ENCODE data around the gene PLCB2.

The PLCB2 gene

DNA sequence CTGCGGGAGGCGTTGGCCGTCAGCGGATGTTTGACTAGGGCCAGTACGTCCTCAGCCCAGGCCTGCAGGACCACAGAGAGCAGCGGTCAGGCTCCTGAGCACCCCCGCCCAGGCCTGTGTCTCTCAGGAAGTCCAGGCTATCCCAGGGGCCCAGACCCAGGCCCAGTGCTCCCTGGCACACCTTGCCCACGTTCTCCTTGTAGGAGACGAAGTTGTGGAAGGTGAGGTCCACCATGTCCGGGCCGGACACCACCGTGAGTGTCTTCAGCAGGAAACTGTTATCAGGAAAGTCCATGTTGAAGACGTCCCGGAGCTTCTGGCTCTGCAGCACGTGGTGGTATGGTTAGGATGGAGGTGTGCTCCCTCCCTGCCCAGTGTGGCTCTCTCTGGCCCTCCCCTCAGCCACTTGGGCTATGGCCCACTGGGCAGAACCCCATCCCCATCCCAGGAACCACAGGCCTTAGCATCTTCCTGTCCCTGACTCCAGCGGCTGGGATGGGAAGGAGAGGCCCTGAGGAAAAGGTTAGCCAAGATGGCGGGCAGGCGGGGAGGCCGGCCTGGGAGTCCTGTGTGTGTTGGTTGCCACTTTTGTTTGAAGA lies 5.3 kb downstream of the PLCB2 start:
- no peak for DNase-seq (ENCODE audit: low read depth in 2 of 2)

GRCh38 chr15:40301467-40302179 lies 6.1 kb downstream of the PLCB2 start:
- DNase-seq (ENCODE audit: low read depth in 2 of 2) = no peak

DNA sequence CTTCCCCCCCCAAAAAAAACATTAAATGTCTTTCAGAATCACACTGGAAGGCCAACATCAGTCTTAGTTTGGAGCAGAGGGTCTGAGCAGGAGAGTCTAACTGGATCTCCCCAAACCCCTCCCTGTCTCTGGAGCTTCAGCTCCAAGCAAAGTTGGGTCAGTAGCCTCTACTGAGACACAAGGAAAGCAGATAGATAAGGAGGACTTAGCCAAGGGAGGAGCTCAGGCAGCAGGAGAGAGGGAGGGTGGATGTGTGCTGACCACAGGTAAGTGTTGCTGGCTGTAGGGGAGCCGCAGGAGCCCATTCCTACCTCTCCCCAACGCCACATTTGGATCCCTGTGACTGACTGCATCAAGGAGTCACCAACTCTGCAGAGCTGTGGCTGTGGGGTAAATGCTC lies 7.0 kb downstream of the PLCB2 start:
- DNase-seq (ENCODE audit: low read depth in 2 of 2) = no peak

- DNase-seq (ENCODE audit: low read depth in 2 of 2) = no peak
Observed at GRCh38 chr15:40300367-40300766, 7.4 kb downstream of the PLCB2 start.

GRCh38 chr15:40298216-40298935 lies 9.4 kb downstream of the PLCB2 start:
- no peak for DNase-seq (ENCODE audit: low read depth in 2 of 2)

- DNase-seq (ENCODE audit: low read depth in 2 of 2) = no peak
Observed at GRCh38 chr15:40297356-40297755, 10.4 kb downstream of the PLCB2 start.

DNA sequence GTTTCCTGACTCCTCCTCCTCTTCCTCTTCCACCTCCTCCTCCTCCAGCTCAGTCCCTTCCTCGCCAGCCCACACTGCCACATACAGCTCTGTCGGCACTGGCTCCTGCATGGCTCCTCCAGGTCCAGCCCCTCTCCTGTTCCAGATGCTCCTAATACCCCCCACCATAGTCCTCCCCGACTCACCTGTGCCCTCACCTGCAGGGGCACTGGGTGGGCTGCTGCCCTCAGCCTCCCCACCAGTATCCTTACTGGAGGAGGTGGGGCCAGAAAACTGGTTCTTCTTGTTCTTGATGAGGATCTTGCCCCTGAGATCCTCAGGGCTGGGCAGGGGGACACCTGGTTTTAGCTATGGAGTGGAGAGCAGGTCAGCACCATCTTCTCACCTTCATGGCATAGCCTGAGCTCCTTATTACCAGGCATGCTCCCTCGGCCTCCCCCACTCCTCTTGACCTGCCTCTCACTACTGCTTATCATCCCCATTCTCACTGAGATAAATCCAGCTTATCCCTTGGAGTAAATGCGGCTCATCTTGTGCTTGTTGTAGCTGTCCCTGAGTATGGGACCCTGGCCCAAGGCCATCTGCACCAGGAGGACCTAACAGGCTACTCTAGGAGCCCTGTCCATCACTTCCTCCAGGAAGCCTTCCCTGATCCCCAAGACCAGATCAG lies 11.0 kb downstream of the PLCB2 start:
- no peak for DNase-seq (ENCODE audit: low read depth in 2 of 2)

DNA sequence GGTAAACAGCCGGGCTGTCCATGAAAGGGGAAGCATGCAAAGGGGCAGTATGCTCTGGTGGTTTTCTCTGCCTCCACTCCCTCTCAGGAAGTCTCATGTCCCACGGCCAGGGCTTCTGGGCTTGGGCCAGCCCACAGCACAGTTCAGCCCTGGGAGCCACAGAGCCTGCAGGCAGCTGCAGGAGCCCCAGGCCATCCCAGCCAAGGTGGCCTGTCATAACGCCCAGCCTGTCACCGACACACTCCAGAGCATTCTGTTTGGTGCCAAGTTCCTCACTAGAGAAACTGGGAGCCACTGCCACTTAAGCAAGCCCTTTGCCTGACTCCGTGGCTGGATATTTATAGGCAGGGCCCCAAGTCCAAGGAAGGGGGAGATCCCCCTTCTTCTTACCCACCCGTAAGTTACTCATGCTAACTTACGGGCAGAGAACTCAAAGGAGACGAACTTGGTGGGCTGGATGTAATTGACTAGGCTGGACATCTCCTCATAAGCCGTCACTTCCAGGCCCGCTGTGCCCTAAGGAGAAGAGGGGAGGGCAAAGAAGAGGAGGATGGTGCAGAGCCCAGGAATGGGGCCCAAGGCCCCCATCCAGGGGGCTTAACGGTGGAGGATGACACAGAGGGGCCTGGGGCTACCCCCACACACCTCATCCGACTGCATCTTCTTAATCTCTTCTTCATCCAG lies 11.7 kb downstream of the PLCB2 start:
- no peak for DNase-seq (ENCODE audit: low read depth in 2 of 2)

DNA sequence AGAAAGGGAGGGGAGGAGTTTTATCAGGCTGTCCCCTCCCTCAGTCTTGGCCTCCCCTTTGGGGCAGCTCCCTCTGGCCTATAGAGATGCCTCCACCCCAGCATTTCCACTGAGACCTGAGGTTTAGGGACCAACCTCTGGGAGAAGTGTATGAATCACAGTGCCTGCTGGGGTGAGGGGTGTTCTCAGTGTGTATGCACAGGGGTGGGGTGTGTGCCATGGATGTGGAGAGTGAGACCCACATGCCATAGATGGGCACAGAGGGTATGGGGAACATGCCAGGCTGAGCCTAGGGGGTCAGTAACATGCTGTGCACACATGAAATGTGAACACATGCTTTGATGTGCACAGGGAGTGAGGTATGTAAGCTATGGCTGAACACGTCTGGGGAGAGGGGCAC lies 12.4 kb downstream of the PLCB2 start:
- DNase-seq (ENCODE audit: low read depth in 2 of 2) = no peak

DNA sequence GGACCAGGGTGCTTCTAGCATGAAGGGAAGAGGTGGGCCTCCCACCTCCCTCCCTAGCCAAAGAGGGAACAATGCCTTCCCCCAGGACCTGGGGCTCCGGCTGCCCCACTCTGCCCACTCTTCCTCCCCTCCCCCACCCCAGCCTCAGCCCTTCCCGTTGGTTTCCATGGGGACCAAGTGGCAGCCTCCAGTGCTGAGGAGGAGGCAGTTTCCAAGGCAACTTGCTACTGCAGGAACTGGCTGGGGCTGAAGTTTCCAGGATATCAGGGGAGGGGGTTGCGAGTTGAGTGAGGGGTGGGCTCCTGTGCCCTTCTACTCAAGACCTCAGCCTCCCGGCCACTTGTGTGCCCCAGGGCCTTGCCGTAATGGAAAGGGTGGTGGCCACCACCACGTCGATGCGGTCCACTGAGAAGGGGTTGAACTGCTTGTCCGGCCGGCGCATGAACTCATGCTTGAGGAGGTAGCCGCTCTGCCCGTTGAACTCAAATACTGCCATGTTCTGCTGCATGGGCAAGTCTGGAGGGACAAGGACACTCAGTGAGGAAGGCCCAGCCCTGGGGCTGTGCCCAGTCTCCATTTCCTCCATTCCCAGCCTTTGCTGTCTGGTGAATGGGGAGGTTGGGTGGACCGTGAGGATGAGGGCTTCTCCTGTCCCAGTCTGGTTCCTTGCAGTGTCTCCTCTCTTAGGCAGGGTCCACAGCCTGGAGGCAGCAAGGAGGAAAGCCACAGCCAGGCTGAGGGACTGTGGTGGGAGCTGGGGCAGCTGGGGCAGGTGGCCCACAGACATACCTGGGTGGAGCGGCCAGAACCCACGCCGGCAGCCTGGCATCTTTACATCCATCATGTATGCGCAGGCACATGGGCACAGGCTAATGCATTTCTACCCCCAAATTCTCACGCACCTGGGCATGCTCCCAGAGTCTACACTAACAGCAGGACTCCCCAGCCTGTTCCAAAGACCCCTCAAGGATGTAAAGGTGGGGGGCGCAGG lies 13.5 kb downstream of the PLCB2 start:
- no peak for DNase-seq (ENCODE audit: low read depth in 2 of 2)

DNA sequence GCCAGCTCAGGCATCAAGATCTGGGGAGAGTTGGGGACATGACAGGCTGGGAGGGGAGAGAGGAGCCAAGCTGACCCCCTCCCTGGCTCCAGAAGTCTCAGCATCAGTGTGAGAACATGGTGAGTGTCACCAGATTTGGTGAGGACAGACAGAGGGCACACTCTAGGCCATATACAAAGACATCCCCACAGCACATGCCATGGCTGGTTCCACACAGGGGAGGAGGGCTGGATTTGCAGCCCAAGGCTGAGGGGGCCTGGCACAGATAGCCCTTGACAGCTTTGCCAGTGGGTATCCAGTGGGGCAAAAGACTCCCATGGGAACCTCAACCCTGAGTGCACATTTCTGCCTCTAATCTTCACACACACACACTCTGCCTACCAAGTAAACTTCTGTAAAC lies 14.7 kb downstream of the PLCB2 start:
- no peak for DNase-seq (ENCODE audit: low read depth in 2 of 2)

DNA sequence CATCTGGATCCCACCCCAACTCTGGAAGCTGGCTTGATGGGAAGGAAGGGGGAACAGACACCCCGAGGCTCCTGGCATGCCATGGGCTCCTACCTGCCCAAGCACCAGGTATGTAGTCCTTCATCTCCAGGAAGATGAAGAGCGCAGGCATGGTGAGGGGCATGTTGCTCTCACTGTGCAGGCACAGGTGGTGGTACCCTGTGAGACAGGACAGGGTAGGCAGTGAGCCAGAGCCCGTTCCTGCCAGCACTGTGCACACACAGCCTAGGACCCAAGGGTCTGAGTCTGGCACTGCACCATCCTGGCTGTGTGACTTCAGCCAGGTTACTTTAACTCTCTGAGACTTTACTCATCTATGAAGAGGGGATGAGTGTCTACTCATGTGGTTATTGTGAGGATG lies 15.5 kb downstream of the PLCB2 start:
- DNase-seq (ENCODE audit: low read depth in 2 of 2) = no peak

- no peak for DNase-seq (ENCODE audit: low read depth in 2 of 2)
Observed at GRCh38 chr15:40290918-40291574, 16.7 kb downstream of the PLCB2 start.

DNA sequence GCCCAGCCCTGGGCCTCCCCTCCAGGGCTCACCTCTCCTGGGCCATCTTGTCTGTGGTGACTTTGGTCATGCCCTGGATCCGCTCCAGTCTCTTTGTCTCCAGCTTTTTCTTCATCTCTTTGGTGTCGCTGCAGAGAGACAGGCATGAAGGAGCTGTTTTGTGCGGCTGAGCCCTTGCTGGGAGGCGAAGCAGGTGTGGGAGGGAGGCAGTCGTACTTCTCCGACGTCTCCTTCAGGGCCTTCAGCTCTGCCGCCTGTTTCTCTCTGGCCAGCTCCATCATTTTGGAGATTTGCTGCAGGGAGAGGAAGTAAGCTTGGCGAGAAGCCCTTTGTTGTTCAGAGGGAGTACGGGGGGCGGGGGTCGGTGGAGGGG lies 17.2 kb downstream of the PLCB2 start:
- no peak for DNase-seq (ENCODE audit: low read depth in 2 of 2)

DNA sequence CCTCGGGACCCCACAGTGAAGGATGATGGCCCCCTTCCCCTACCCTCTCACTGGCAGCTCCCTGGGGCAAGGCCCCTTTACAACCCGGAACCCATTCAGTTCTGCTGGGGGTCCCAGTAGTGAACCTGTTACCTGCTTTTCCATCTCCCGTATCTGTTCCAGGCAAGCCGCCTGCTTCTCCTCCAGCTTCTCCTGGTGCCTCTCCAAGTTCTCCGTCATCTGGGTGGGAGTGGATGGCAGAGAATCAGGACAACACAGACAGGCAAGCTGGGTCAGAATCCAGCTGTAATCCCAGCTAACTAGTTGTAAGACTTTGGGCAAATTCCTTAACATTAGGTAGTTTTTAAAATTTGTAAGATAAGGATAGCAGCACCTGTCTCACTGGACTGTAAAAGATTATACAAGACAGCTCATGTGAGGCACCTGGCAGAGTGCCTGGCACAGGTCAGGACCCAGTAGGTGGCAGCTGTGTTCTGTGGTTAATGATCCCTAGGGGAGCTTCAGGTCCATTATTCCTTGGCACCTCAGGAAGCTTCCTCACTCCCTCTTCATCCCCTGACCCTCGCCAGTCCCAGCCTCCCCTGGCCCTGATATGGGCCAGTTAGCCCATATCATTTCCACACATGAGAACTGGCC lies 18.5 kb downstream of the PLCB2 start:
- no peak for DNase-seq (ENCODE audit: low read depth in 2 of 2)

DNA sequence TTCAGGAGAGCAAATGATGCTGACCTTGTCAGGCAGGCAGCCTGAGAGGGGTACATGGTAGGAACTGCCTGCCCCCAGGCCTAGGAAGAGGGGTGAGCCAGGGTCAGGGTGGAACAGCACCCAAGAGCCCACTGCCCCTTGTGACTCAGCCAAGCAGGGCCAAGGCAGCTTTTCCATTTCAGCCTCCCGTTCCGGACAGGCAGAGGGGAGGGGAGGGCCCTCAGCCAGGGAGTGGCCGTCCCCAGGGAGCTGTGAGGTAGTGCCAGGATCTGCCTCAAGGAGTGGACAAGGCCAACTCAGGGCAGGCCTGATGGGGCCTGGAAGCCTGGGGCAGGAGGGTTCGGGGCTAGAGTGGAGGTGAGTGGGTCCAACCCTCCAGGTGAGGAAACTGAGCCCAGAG lies 19.8 kb downstream of the PLCB2 start:
- DNase-seq (ENCODE audit: low read depth in 2 of 2) = no peak

- DNase-seq (ENCODE audit: low read depth in 2 of 2) = no peak
Observed at GRCh38 chr15:40287505-40287904, 20.2 kb downstream of the PLCB2 start.

GRCh38 chr15:40286794-40287193 lies 20.9 kb downstream of the PLCB2 start:
- DNase-seq (ENCODE audit: low read depth in 2 of 2) = no peak

DNA sequence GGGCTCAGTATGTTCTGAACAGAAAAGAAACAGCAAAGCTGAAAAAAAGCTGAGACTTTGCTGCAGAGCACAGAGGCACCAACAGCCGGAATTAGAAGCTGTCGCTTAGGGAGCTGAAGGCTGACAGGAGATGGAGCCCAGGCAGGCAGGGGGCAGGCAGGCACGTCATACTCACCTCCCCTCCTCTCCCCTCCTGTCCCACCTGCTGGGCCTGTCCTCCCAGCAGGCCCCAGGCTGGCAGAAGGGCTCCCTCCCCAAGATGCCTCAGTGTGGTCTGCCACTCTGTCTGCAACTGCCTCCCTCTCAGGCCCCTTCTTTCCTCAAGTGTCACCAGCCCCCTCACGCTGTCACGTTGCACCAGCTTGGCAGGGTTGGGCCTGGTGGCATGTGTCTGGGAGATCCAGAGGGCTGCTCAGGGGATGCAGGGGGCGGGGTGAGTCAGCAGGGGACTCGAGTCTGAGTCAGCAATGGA lies 21.6 kb downstream of the PLCB2 start:
- no peak for DNase-seq (ENCODE audit: low read depth in 2 of 2)

DNA sequence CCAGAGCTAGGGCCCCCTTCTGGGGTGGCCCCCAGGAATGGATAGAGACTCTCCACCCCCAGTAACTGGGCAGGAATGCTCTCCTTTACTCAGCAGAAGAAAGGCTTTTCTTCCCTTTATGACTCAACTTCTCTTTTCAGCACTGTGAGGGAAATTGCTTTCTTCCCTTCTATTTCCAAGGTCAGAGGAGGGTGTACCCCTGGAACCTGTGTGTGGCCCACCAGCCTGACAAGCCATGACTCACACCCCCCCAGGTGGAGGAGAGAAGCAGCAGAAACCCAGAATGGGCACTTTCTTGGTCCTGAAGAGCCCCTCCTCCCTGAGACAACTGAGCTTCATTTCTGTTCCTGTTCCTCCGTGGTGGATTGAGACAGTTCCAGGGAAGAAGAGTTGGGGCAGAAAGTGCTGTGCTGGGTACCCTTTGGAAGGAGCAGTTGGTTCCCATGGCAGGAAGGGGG lies 22.2 kb downstream of the PLCB2 start:
- no peak for DNase-seq (ENCODE audit: low read depth in 2 of 2)

Data from stimulated activated CD8-positive, alpha-beta memory T cell treated with anti-CD3 and anti-CD28 coated beads, Interleukin-7, amount 100 ng/mL, for 1 hour (primary cell).